IPS-18c (cell line): ENCODE data around the gene ENPP6.

Experiments used
- H3K4me3 ChIP-seq: 2 replicates; pipeline ENCODE4 v1.7.0; 2013; ENCODE audit warnings: low read depth, mild to moderate bottlenecking, low read length, moderate library complexity; ENCODE audit not compliant: insufficient read depth
- H3K9me3 ChIP-seq: one replicate; pipeline ENCODE4 v1.6.1; 2013; ENCODE audit warnings: mild to moderate bottlenecking, low read length, moderate library complexity; ENCODE audit not compliant: control insufficient read depth, insufficient read depth

ENPP6 gene

GRCh38 chr4:184199780-184200179, 17.9 kb downstream of the ENPP6 start:
- Histone ChIP-seq H3K9me3 (no peaks in the 10 kb centered on the region), H3K4me3 (no peak overlapping the region)

- Histone ChIP-seq H3K9me3 (no peaks in the 10 kb centered on the region), H3K4me3 (no peak overlapping the region)
Measured at GRCh38 chr4:184198190-184198589, 19.5 kb downstream of the ENPP6 start.

- peaks cover 2% of the 10 kb centered on the region for H3K9me3 ChIP-seq
- no peak overlapping the region for H3K4me3 ChIP-seq
Measured at GRCh38 chr4:184197536-184198082, 20.1 kb downstream of the ENPP6 start.

GRCh38 chr4:184196730-184197385, 20.8 kb downstream of the ENPP6 start:
- peaks cover 2% of the 10 kb centered on the region for H3K9me3 ChIP-seq
- no peak overlapping the region for H3K4me3 ChIP-seq

GRCh38 chr4:184193556-184194525, 23.8 kb downstream of the ENPP6 start:
- peaks cover 2% of the 10 kb centered on the region for H3K9me3 ChIP-seq
- H3K4me3 ChIP-seq: no peak overlapping the region

- Histone ChIP-seq H3K9me3 (peaks cover 2% of the 10 kb centered on the region), H3K4me3 (no peak overlapping the region)
Measured at GRCh38 chr4:184192933-184193332, 24.7 kb downstream of the ENPP6 start.

GRCh38 chr4:184191267-184191666, 26.4 kb downstream of the ENPP6 start:
- H3K4me3 ChIP-seq: no peak overlapping the region

GRCh38 chr4:184190711-184191110, 27.0 kb downstream of the ENPP6 start:
- H3K9me3 ChIP-seq: peaks cover 2% of the 10 kb centered on the region
- no peak overlapping the region for H3K4me3 ChIP-seq

More at GRCh38 chr4:184191267-184191666, 26.4 kb downstream of the ENPP6 start:
- peaks cover 2% of the 10 kb centered on the region for H3K9me3 ChIP-seq

- peaks cover 2% of the 10 kb centered on the region for H3K9me3 ChIP-seq
- H3K4me3 ChIP-seq: no peak overlapping the region
Measured at GRCh38 chr4:184189966-184190365, 27.7 kb downstream of the ENPP6 start.

GRCh38 chr4:184188443-184189400, 29.0 kb downstream of the ENPP6 start:
- H3K4me3 ChIP-seq: no peak overlapping the region

GRCh38 chr4:184177271-184177670, 40.4 kb downstream of the ENPP6 start:
- Histone ChIP-seq H3K4me3 (no peak overlapping the region), H3K9me3 (no peaks in the 10 kb centered on the region)

More at GRCh38 chr4:184188443-184189400, 29.0 kb downstream of the ENPP6 start:
- H3K9me3 ChIP-seq: peaks cover 2% of the 10 kb centered on the region

- H3K4me3 ChIP-seq: no peak overlapping the region
- H3K9me3 ChIP-seq: no peaks in the 10 kb centered on the region
Measured at GRCh38 chr4:184174571-184175488, 42.8 kb downstream of the ENPP6 start.

- H3K4me3 ChIP-seq: no peak overlapping the region
- no peaks in the 10 kb centered on the region for H3K9me3 ChIP-seq
Measured at GRCh38 chr4:184171011-184171410, 46.7 kb downstream of the ENPP6 start.

GRCh38 chr4:184169225-184169867, 48.3 kb downstream of the ENPP6 start:
- no peaks in the 10 kb centered on the region for H3K9me3 ChIP-seq
- H3K4me3 ChIP-seq: no peak overlapping the region

- H3K9me3 ChIP-seq: no peaks in the 10 kb centered on the region
- H3K4me3 ChIP-seq: no peak overlapping the region
Measured at GRCh38 chr4:184168406-184169019, 49.2 kb downstream of the ENPP6 start.
